CD4-positive, alpha-beta T cell treated with Interleukin-15 for 1 hour (primary cell): Measurements from ENCODE around the gene AWAT2.

Experiments used
- DNase-seq: peaks from one replicate; pipeline ENCODE4 v3.0.0-alpha.2; 2020

The AWAT2 gene

GRCh38 chrX:69993494-69993893 is 56.2 kb downstream of the AWAT2 start:
- no peak for DNase-seq

GRCh38 chrX:69991685-69992084 is 58.1 kb downstream of the AWAT2 start:
- DNase-seq = no peak
